HG02623 (cell line): ENCODE results near the gene ELK1.

ENCODE experiments used
- ATAC-seq: cut with Tn5 transposase; IDR thresholded peaks from one replicate; pipeline ENCODE4 v1.9.1; 2021; ENCODE audit warnings: moderate library complexity; ENCODE audit not compliant: unreplicated experiment

Gene ELK1

DNA sequence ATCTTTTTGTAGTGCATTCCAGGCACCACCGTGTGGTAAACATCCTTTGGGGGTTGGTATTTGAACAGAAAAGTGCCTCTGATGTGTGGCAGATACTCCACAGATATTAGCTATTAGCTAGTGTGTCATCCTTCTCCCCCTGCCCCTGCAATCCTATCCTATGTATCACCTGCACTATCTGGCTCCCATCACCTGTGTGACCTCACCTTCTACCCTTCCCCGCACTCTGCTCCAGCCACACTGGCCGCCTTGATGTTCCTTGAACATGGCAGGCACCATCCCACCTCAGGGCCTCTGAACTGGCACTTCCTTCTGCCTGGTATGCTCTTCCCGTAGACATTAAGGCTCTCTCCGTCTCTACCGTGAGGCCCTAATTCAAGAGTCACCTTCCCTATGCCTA, 3.7 kb downstream of the ELK1 start:
- no peak for ATAC-seq

- ATAC-seq: no peak
Observed at GRCh38 chrX:47645530-47645929, 4.8 kb downstream of the ELK1 start.

DNA sequence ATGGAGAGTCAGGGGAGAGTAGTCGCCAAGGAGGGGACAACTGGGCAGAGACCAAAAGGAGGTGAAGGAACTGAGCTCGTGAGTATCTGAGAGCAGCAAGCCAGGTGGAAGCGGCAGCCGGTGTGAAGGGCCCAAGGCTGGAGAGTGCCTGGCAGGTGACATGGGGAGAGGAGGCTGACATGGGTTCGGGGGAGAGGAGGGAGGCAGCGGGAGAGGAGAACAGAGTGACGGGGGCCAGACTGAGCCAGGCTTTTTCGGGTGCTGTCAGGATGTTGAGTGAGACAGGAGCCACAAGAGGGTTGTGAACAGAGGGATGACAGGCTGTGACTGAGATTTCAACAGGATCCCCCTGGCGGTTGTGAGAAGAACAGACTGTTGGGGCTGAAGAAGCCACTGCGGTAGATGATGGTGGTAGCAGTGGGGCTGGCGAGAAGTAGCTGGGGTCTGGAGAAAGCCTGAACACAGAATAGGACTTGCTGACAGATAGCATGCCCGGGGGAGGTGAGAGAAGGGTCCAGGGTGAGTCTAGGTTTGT, 5.7 kb downstream of the ELK1 start:
- ATAC-seq: no peak

DNA sequence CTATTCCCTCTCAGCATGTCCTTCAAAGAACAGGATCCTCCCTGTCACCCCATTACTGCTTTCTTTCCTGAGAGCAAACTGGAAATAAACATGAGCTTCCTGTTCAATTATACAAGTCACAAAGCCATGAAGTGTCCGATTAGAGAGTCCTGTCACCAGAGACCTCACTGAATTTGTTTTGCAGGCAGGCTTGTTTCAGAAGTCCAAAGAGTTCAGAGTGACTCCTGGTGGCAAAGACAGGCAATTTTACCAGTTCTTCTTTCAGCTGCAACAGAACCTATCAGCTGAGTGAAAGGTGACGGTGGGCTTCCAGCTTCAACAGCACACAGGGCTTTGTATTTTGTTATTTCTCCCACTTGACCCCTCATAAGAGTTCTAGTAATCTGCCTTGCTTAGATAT, 6.4 kb downstream of the ELK1 start:
- no peak for ATAC-seq

DNA sequence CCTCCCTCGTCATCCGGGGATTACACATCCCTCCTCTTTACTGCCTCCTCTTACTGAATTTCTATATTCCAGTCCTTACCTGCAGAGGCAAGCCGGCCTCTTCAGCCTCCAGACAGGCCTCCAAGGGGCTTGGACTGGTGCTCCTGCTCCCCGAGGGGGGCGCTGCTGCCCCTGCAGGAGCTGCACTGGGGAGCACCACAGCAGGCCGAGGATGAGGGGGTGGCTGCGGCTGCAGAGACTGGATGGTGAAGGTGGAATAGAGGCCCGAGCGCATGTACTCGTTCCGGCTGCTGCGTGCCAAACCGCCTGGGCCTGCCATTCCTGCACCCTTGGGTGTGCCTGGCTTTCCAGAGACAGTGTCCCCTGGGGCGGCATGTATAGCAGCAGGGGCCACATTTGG, 11.5 kb downstream of the ELK1 start:
- ATAC-seq: no peak

DNA sequence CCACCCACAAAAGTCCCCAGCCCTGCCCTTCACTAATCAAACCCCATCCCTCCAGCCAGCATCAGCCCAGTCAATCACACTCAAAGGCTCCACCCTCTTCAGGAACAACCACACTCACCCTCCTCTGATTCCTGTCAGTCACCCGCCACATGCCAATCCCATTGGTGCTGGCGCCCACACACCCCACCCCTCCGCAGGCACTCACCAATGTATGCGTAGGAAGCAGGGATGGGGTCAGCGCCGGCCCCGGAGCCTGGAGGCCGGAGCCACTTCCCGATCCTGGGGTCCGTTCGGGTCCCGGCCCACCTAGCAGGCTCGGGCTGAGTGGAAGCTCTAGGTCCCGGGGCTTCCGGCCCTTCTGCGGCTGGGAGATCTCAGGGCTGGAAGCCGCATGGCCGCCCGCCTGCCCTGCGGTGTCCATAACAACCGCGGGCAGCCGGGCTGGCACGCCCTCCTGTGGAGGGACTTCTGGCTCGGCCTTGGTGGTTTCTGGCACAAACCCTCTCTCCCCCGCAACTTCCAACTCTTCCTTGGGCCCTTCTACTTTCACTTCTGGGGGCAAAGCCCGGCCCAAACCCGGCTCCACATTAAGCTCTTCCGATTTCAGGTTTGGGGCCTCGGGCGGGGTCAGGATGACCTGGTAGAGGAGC, 12.7 kb downstream of the ELK1 start:
- peak; percentile 55 for ATAC-seq

DNA sequence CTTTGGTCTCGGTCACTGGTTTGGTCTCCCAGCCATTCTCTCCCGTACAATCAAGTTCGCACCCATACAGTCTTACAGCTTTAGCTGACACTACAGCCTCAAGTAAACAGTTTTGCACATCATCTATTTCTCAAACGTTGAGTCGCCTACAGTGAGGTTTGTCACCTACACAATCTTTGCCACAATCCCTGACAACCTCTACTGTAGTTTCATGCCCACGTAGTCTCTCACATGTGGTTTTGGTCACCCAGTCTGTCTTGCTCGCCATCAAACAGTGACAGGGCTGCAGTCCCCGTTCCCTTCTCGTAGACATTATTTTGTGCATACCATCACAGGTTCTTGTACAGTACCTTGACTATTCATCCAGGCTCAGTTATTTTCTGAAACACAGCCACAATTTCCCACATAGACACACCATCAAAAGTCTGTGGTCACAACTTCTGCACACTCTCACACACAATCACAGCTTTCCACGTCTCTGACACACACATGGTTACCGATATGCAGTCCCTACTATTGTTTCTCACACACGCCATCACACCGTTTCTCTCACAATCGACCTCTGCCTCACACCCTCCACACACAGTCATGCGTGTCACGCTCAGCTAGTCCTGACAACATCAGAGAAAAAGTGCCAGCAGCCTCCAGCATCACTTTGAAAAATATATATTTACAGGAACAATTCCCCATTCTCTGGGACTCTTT, 15.3 kb downstream of the ELK1 start:
- no peak for ATAC-seq

GRCh38 chrX:47633689-47634590, 16.4 kb downstream of the ELK1 start:
- ATAC-seq: no peak

DNA sequence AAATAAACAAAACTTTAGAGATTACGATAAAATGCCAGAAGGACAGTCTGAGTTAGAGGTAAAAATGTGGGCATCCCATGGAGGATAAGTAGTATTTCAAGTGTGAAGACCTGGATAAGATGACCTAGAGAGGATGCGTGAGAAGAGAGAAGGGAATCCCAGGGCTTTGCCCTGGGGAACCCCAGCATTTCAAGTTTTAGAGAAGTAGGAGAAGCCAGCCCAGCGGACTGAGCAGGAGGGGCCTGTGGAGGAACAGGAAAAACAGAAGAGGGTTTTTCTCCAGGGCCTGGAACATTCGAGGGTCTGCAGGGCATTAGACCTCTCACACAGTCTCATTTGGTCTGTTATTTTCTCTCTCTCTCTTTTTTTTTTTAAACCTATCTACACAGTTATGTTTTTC, 17.7 kb downstream of the ELK1 start:
- no peak for ATAC-seq

GRCh38 chrX:47631676-47632075, 18.7 kb downstream of the ELK1 start:
- no peak for ATAC-seq

DNA sequence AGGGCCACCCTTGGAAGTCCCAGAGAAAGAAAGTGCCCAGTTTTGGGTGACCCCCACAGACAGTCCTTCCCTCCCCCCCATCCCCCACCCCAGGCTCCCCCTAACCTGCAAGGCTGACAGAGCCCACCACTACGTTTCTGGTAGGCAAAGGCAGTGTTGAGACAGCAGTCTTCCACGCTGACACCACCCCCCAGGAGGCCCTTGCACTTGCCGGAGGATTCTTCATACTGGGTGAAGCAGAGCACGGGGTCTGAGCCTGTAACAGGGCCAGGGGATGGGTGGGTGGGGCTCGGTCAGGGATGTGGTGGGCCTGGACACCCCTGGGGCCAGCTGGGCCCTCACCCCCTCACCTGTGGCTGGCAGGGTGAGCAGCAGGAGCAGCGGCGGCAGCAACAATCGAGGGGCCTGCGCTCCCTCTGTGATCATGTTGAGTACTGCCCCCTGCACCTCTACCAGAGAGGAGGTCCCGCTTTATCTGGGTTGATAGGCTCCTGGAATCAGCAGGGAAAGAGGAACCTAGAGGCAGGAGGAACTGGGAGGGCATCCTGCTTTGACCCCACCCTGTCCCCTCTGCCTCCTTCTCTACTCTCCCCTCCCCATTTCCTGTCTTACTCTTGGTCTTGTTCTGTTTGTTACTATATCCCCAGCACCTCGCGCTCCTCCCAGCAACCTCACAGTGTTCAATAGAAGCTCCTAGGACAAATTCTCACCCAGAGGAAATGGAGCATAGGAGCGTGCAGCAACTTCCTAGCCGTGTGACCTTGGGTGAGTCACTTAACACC, 20.8 kb downstream of the ELK1 start, which contains the start of gene CFP:
TSS of gene CFP (minus strand) at position 512 of the 782 bp plus-strand sequence. CDS start at position 426, 86 bp downstream.
- ATAC-seq: no peak

GRCh38 chrX:47628982-47629381, 21.4 kb downstream of the ELK1 start:
- no peak for ATAC-seq

GRCh38 chrX:47625365-47625764, 25.0 kb downstream of the ELK1 start:
- ATAC-seq: no peak

DNA sequence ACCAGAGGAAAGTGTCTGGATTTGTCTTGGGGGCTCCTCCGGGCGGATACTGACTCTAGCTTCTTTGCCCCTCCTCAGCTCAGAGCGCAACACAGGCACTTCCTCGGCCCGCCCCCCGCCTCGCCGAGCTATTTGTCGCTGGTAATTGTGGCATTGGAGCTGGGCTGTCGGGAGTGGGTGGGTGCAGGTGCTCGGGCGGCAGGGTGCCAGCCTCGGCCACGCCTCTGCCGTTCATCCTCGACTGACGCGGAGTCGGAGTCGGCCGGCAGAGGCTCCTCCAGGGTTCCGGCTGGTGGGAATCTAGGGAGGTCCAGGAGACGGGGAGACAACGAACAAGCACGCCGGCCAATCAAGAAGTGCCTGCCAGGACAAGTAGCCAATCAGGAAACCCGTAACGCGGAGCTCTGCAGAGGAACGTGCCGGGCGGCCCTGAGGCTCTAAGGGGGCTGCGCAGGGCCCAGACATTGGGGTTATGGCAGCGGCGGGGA, 26.8 kb downstream of the ELK1 start:
- ATAC-seq: no peak

GRCh38 chrX:47621851-47622250, 28.5 kb downstream of the ELK1 start:
- no peak for ATAC-seq

DNA sequence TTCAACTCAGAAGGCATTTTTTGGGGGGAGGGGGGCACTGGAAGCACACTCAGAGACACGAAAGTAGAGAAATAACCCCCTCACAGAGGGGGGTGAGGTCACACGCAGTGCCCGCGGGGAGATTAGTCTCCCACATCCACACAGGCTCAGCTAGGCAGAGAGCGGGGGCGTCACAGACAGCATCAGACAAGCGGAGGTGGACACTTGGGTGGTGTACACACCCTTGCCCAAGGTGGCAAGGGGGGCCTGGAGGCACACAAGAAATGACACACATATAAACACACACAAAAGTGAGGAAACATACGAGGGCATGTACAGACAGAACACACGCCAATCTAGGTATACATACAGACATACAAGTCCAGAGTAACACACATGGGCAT, 30.1 kb downstream of the ELK1 start:
- ATAC-seq: no peak

DNA sequence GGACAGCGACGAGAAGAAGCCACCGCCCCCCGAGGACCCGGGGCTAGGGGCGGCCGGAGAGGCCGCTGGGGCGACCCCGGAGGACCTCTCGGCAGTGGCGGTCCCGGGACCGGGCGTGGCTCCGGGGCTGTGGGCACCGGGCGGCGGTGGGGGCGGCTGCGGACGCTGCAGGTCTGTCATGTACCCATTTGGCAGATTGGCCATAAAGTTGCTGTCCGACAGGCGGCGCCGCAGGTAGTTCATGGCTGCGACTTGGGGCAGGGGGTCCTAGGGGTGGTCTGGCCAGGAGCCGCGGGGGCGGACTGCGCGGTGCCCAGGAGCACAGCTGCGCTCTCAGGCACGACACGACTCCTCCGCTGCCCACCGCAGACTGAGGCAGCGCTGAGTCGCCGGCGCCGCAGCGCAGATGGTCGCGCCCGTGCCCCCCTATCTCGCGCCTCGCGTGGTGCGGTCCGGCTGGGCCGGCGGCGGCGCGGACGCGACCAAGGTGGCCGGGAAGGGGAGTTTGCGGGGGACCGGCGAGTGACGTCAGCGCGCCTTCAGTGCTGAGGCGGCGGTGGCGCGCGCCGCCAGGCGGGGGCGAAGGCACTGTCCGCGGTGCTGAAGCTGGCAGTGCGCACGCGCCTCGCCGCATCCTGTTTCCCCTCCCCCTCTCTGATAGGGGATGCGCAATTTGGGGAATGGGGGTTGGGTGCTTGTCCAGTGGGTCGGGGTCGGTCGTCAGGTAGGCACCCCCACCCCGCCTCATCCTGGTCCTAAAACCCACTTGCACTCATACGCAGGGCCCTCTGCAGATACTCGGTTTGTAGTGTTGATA, 30.7 kb downstream of the ELK1 start, which contains the start of gene SYN1:
TSS of gene SYN1 (minus strand) at position 372 of the 817 bp plus-strand sequence. CDS start at position 243, 129 bp downstream.
- ATAC-seq: peak; percentile 47

- ATAC-seq: no peak
Observed at GRCh38 chrX:47618923-47619485, 31.4 kb downstream of the ELK1 start.

DNA sequence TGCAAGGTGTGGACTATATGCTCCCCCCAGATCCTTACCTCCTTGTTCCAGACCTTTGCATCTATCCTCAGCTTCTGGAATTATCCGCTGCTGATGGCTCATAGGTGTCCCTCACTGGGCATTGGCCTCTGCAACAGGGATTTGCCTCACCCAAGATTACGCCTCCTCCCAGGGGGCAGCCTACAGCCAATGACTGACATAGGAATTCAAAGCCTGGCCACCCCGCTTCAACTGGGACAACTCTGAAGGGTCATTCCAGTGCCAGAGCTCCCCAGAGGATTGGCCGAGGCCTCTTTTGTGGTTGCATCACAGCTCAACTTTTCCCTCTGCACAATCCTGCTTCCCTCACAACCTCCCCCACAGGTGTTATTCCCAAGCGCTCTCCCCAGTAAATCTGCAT, 35.7 kb downstream of the ELK1 start:
- ATAC-seq: no peak
